ENCODE results near the gene IGBP1. TPM values are rescaled to one million over a fixed set of nuclear protein-coding genes. Genes with fewer than 3 reads are reported as not detected.
"Not testable (repeated sequence)": the region's sequence is repeated elsewhere in the genome, so short reads cannot be mapped to it uniquely, and the experiment has no call there.

Gene IGBP1
- total and polyA plus RNA-seq, 5 donors, result 42.9 to 71.5 (median 50.9) TPM

- H3K27ac ChIP-seq (ENCODE audit: low read length), result no peak overlapping the region
- intact Hi-C loops (cut with DNase I), result loop anchor here in 1 of 4 donors (10.0 kb wide), 1 partner anchor 75 kb away; the partner anchor contains the start of genes ARR3 and P2RY4
Measured at GRCh38 chrX:70190225-70190624, 57.0 kb downstream of the IGBP1 start.

GRCh38 chrX:70196961-70197720, 63.9 kb downstream of the IGBP1 start:
- DNase-seq (peak in 2 of 3 donors; percentile 22 to 60), ATAC-seq (peak; percentile 33 to 57)
- intact Hi-C loops (cut with DNase I), result loop anchor here in 2 of 4 donors (5.0 to 10.0 kb wide), 2 partner anchors 65 to 68 kb away; partner anchors contain the start of genes P2RY4 (in 2 of the 2) and ARR3 (in 1 of the 2)
- Histone ChIP-seq H3K4me3 (ENCODE audit: low read length) (no peak overlapping the region), H3K27me3 (ENCODE audit: control insufficient read depth, insufficient read depth) (no peaks in the 10 kb centered on the region), H3K27ac (ENCODE audit: low read length) (no peak overlapping the region), H3K9me3 (ENCODE audit: control insufficient read depth, low read length) (no peaks in the 10 kb centered on the region), H3K4me1 (ENCODE audit: control insufficient read depth, insufficient read depth, low read length) (no peaks in the 10 kb centered on the region)
- 9% methylated on average over 12 of the region's 12 CpGs for WGBS

More at GRCh38 chrX:70190225-70190624, 57.0 kb downstream of the IGBP1 start:
- DNase-seq, result no peak
- Histone ChIP-seq H3K4me3 (ENCODE audit: low read length) (no peak overlapping the region), H3K9me3 (ENCODE audit: control insufficient read depth, low read length) (no peaks in the 10 kb centered on the region), H3K27me3 (ENCODE audit: control insufficient read depth, insufficient read depth) (no peaks in the 10 kb centered on the region), H3K4me1 (ENCODE audit: control insufficient read depth, insufficient read depth, low read length) (no peaks in the 10 kb centered on the region)
- ATAC-seq, result no peak

- ATAC-seq, result no peak
Measured at GRCh38 chrX:70201732-70202131, 68.5 kb downstream of the IGBP1 start.

GRCh38 chrX:70208479-70208878, 75.2 kb downstream of the IGBP1 start:
- ATAC-seq, result no peak
- intact Hi-C loops (cut with DNase I), result no loop called here

More at GRCh38 chrX:70201732-70202131, 68.5 kb downstream of the IGBP1 start:
- DNase-seq, result no peak
- H3K4me3 ChIP-seq (ENCODE audit: low read length), result no peak overlapping the region
- H3K9me3 ChIP-seq (ENCODE audit: control insufficient read depth, low read length), result no peaks in the 10 kb centered on the region
- H3K27me3 ChIP-seq (ENCODE audit: control insufficient read depth, insufficient read depth), result no peaks in the 10 kb centered on the region
- WGBS, result 80% methylated on average over 5 of the region's 5 CpGs
- intact Hi-C loops (cut with DNase I), result no loop called here
- H3K27ac ChIP-seq (ENCODE audit: low read length), result no peak overlapping the region
- H3K4me1 ChIP-seq (ENCODE audit: control insufficient read depth, insufficient read depth, low read length), result no peaks in the 10 kb centered on the region

GRCh38 chrX:70209570-70209969, 76.3 kb downstream of the IGBP1 start:
- H3K4me3 ChIP-seq (ENCODE audit: low read length); H3K4me1 ChIP-seq (ENCODE audit: control insufficient read depth, insufficient read depth, low read length); ATAC-seq; H3K9me3 ChIP-seq (ENCODE audit: control insufficient read depth, low read length); DNase-seq; H3K27ac ChIP-seq (ENCODE audit: low read length); H3K27me3 ChIP-seq (ENCODE audit: control insufficient read depth, insufficient read depth); intact Hi-C loops (cut with DNase I): not testable (repeated sequence)
- WGBS, result 57% methylated on average over 6 of the region's 6 CpGs

More at GRCh38 chrX:70208479-70208878, 75.2 kb downstream of the IGBP1 start:
- Histone ChIP-seq H3K4me3 (ENCODE audit: low read length) (no peak overlapping the region), H3K9me3 (ENCODE audit: control insufficient read depth, low read length) (no peaks in the 10 kb centered on the region), H3K4me1 (ENCODE audit: control insufficient read depth, insufficient read depth, low read length) (no peaks in the 10 kb centered on the region), H3K27ac (ENCODE audit: low read length) (no peak overlapping the region), H3K27me3 (ENCODE audit: control insufficient read depth, insufficient read depth) (no peaks in the 10 kb centered on the region)
- no peak for DNase-seq

Other genes with a start within 250 kb of the IGBP1 start
- gene AWAT2, start 83.5 kb upstream of the IGBP1 start, total RNA-seq, result not detected
- gene AWAT2, start 83.5 kb upstream of the IGBP1 start, polyA plus RNA-seq, result not detected
- not detected for gene OTUD6A, start 71.0 kb upstream of the IGBP1 start, total RNA-seq
- gene OTUD6A, start 71.0 kb upstream of the IGBP1 start, polyA plus RNA-seq, result not detected
- gene DGAT2L6, start 44.0 kb downstream of the IGBP1 start, total RNA-seq, result not detected
- not detected for gene DGAT2L6, start 44.0 kb downstream of the IGBP1 start, polyA plus RNA-seq
- gene AWAT1, start 101.2 kb downstream of the IGBP1 start, total RNA-seq, result not detected
- not detected for gene AWAT1, start 101.2 kb downstream of the IGBP1 start, polyA plus RNA-seq
- gene P2RY4, start 126.8 kb downstream of the IGBP1 start, total RNA-seq, result not detected
- gene P2RY4, start 126.8 kb downstream of the IGBP1 start, polyA plus RNA-seq, result 0.05 TPM
- gene ARR3, start 134.9 kb downstream of the IGBP1 start, total RNA-seq, result not detected
- gene ARR3, start 134.9 kb downstream of the IGBP1 start, polyA plus RNA-seq, result not detected
- gene RAB41, start 148.7 kb downstream of the IGBP1 start, total RNA-seq, result not detected
- not detected for gene RAB41, start 148.7 kb downstream of the IGBP1 start, polyA plus RNA-seq
- gene PDZD11, start 156.5 kb downstream of the IGBP1 start, total RNA-seq, result 10 to 100 TPM; 34.6 to 41.4 (median 40.4) TPM
- 64.4 TPM for gene PDZD11, start 156.5 kb downstream of the IGBP1 start, polyA plus RNA-seq
- gene KIF4A, start 156.7 kb downstream of the IGBP1 start, total RNA-seq, result under 1 TPM; 0.14 to 0.65 (median 0.44) TPM
- gene KIF4A, start 156.7 kb downstream of the IGBP1 start, polyA plus RNA-seq, result 0.05 TPM

Data from right cardiac atrium (tissue), 5 donors.